Esophagus (tissue), 2 donors: Measurements from ENCODE around the gene OXCT1. TPM values are rescaled to one million over a fixed set of nuclear protein-coding genes. Genes with fewer than 3 reads are reported as not detected.

ENCODE experiments used
- H3K27ac ChIP-seq, 2 donors: one replicate each; pipeline ENCODE4 v1.5.1; 2013; ENCODE audit warnings: low read depth in 2 of 2, mild to moderate bottlenecking in 2 of 2, inconsistent platforms in 1 of 2, low read length in 1 of 2, moderate library complexity in 1 of 2
- H3K27me3 ChIP-seq, 2 donors: one replicate each; pipeline ENCODE4 v1.6.1; 2013; ENCODE audit warnings: low read length in 2 of 2, control low read depth in 1 of 2, mild to moderate bottlenecking in 1 of 2; ENCODE audit not compliant: insufficient read depth in 2 of 2, control insufficient read depth in 1 of 2
- H3K36me3 ChIP-seq, 2 donors: one replicate each; pipeline ENCODE4 v1.6.1; 2013; ENCODE audit warnings: low read length in 1 of 2; ENCODE audit not compliant: control insufficient read depth in 2 of 2, insufficient read depth in 2 of 2
- H3K4me1 ChIP-seq, 2 donors: one replicate each; pipeline ENCODE4 v1.6.1; 2013; ENCODE audit warnings: low read length in 1 of 2; ENCODE audit not compliant: control insufficient read depth in 2 of 2, insufficient read depth in 2 of 2
- H3K4me3 ChIP-seq, 2 donors: one replicate each; pipeline ENCODE4 v1.5.1; 2013; ENCODE audit warnings: low read length in 2 of 2, mild to moderate bottlenecking in 2 of 2, low read depth in 1 of 2, moderate library complexity in 1 of 2
- H3K9me3 ChIP-seq, 2 donors: one replicate each; pipeline ENCODE4 v1.6.1; 2013; ENCODE audit warnings: mild to moderate bottlenecking in 2 of 2, low read depth in 1 of 2, low read length in 1 of 2, moderate library complexity in 1 of 2; ENCODE audit not compliant: control insufficient read depth in 2 of 2, insufficient read depth in 1 of 2
- WGBS, 2 donors: extraction: QIAGEN DNeasy Blood & Tissue Kit; methylation state at CpG; one replicate each; pipeline ENCODE4 v1.1.7; 2013; 5-methylcytosine and 5-hydroxymethylcytosine counted together
- polyA plus RNA-seq, 2 donors: library from polyadenylated mRNA; stranded (reverse); fragments of 200-250 nt; gene quantifications; one replicate each; pipeline ENCODE4 v1.2.3, GENCODE V29; 2013
- donor health status: healthy with polysubstance abuse.
- donor health status: Bipolar disorder and iron deficiency.

OXCT1 gene
- polyA plus RNA-seq, 2 donors, result 11.4 to 28.6 TPM

DNA sequence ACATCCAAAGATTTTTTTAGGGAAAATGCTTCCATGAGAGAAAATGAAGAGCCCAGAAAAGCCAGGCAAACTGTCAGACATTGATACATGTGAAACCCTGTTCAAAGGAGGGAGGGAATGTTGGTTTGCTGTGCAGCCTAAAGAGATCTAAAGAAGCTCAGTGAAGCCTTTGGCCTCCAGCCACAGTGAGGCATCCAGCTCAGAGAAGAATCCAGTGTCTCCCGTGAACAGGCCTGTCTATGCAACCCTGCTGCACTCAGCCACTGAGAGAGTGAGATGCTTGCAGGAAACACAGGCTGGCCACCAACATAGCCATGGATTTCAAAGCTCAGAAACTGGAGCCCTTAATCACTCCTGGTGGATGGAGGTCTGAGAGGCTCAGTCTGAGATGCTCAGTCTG lies 188.4 kb downstream of the OXCT1 start:
- no peaks in the 10 kb centered on the region for H3K9me3 ChIP-seq
- no peaks in the 10 kb centered on the region for H3K27me3 ChIP-seq
- WGBS, 2 donors, result 47 to 61% methylated on average over 1 of the region's 1 CpG
- no peaks in the 10 kb centered on the region for H3K4me1 ChIP-seq
- no peak overlapping the region for H3K27ac ChIP-seq
- H3K4me3 ChIP-seq, result no peak overlapping the region
- H3K36me3 ChIP-seq, result no peaks in the 10 kb centered on the region

Other genes with a start within 250 kb of the OXCT1 start
- 1 to 10 TPM; 5.6 to 6.6 TPM for gene RIMOC1, start 33.9 kb upstream of the OXCT1 start, polyA plus RNA-seq
- 1 to 10 TPM; 6.4 to 7.6 TPM for gene FBXO4, start 54.9 kb upstream of the OXCT1 start, polyA plus RNA-seq